Left ventricle myocardium inferior (tissue), 1 donor: ENCODE measurements around the gene ABHD8. TPM values are rescaled to one million over a fixed set of nuclear protein-coding genes. Genes with fewer than 3 reads are reported as not detected.

Source experiments
- DNase-seq: peaks from one replicate; pipeline ENCODE4 v3.0.0-alpha.2; 2020
- H3K27ac ChIP-seq: fragments of 200-600 bp; replicated peaks from 2 replicates; pipeline ENCODE4 v1.8.0; 2021
- H3K27me3 ChIP-seq: fragments of 200-600 bp; 2 replicates; pipeline ENCODE4 v1.8.0; 2021; ENCODE audit warnings: low read depth
- H3K36me3 ChIP-seq: fragments of 200-600 bp; 2 replicates; pipeline ENCODE4 v1.8.0; 2021
- H3K4me1 ChIP-seq: fragments of 200-600 bp; 2 replicates; pipeline ENCODE4 v1.8.0; 2021
- H3K4me3 ChIP-seq: fragments of 200-600 bp; 2 replicates; pipeline ENCODE4 v1.8.0; 2021; ENCODE audit warnings: mild to moderate bottlenecking, moderate library complexity
- H3K9me3 ChIP-seq: fragments of 200-600 bp; replicated peaks from 2 replicates; pipeline ENCODE4 v1.8.0; 2021
- CTCF ChIP-seq: fragments of 200-600 bp; IDR thresholded peaks from 2 replicates; pipeline ENCODE4 v1.8.0; 2021; ENCODE audit warnings: antibody characterized with exemption, mild to moderate bottlenecking, borderline replicate concordance
- intact Hi-C: fragments of 100-400 bp; cut with micrococcal nuclease; formaldehyde crosslinking; loops from one replicate; pipeline ENCODE4 v1.11.0; 2022
- total RNA-seq: library from RNA; stranded (reverse); fragmentation: NEBNext Ultra II Directional; extraction: Animal tissue kit (Norgen Biotek cat#: 25700); gene quantifications from one replicate; pipeline ENCODE4 v1.2.1, GENCODE V29; 2021
- donor health status: DM: no; HTN: yes; CAD: no; lungs with severe emphysema.

The ABHD8 gene
- total RNA-seq, 1 donor from 2014 or later: 11.7 TPM

GRCh38 chr19:17293605-17294004, 9.6 kb downstream of the ABHD8 start:
- intact Hi-C loops: loop anchor here (10.0 kb wide), 1 partner anchor 91 kb away; no protein-coding TSS in a partner anchor
- H3K4me3 ChIP-seq: no peak overlapping the region
- peaks cover 7% of the 10 kb centered on the region for H3K9me3 ChIP-seq
- no peaks in the 10 kb centered on the region for H3K27me3 ChIP-seq
- peaks cover 23% of the 10 kb centered on the region for H3K36me3 ChIP-seq
- DNase-seq: no peak
- H3K27ac ChIP-seq: no peak overlapping the region
- TF ChIP-seq CTCF: no peak
- H3K4me1 ChIP-seq: peaks cover 14% of the 10 kb centered on the region

GRCh38 chr19:17292301-17293074, 10.7 kb downstream of the ABHD8 start:
- intact Hi-C loops: loop anchor here (10.0 kb wide), 1 partner anchor 92 kb away; no protein-coding TSS in a partner anchor
- TF ChIP-seq CTCF: peak; percentile 78
- Histone ChIP-seq H3K4me3 (peak overlapping the region; percentile 70), H3K9me3 (no peaks in the 10 kb centered on the region), H3K4me1 (peaks cover 14% of the 10 kb centered on the region), H3K27ac (peak overlapping the region; percentile 68), H3K27me3 (no peaks in the 10 kb centered on the region), H3K36me3 (peaks cover 12% of the 10 kb centered on the region)
- DNase-seq: peak; percentile 66

GRCh38 chr19:17289489-17289888, 13.7 kb downstream of the ABHD8 start:
- H3K9me3 ChIP-seq: no peaks in the 10 kb centered on the region
- H3K4me1 ChIP-seq: peaks cover 14% of the 10 kb centered on the region
- no peak overlapping the region for H3K27ac ChIP-seq
- H3K36me3 ChIP-seq: no peaks in the 10 kb centered on the region
- H3K4me3 ChIP-seq: peak overlapping the region; percentile 39
- no peaks in the 10 kb centered on the region for H3K27me3 ChIP-seq
- peak; percentile 80 for DNase-seq
- intact Hi-C loops: no loop called here
- TF ChIP-seq CTCF: no peak

GRCh38 chr19:17286752-17287151, 16.5 kb downstream of the ABHD8 start:
- Histone ChIP-seq H3K4me3 (no peak overlapping the region), H3K27me3 (peaks cover 20% of the 10 kb centered on the region), H3K36me3 (no peaks in the 10 kb centered on the region), H3K27ac (no peak overlapping the region), H3K4me1 (peaks cover 17% of the 10 kb centered on the region), H3K9me3 (no peaks in the 10 kb centered on the region)
- TF ChIP-seq CTCF: no peak
- intact Hi-C loops: no loop called here
- DNase-seq: no peak

GRCh38 chr19:17286263-17286662, 17.0 kb downstream of the ABHD8 start:
- no peak overlapping the region for H3K27ac ChIP-seq
- no peaks in the 10 kb centered on the region for H3K9me3 ChIP-seq
- DNase-seq: no peak
- no peak for TF ChIP-seq CTCF
- H3K4me3 ChIP-seq: no peak overlapping the region
- no peaks in the 10 kb centered on the region for H3K36me3 ChIP-seq
- peaks cover 22% of the 10 kb centered on the region for H3K4me1 ChIP-seq
- peaks cover 25% of the 10 kb centered on the region for H3K27me3 ChIP-seq
- intact Hi-C loops: no loop called here
